Left colon (tissue), 2 donors: Measurements from ENCODE around the gene POLN. TPM values are rescaled to one million over a fixed set of nuclear protein-coding genes. Genes with fewer than 3 reads are reported as not detected.

Experiments
- ATAC-seq: fragments of 200-7000 bp; cut with Tn5 transposase; one replicate; pipeline ENCODE4 v1.9.1; 2020; ENCODE audit warnings: mild to moderate bottlenecking, moderate library complexity
- DNase-seq, 2 donors: peaks; one replicate each; pipeline ENCODE4 v3.0.0-alpha.2; 2020
- intact Hi-C, 2 donors: fragments of 100-400 bp; cut with DNase I in 1 of 2; cut with micrococcal nuclease in 1 of 2; formaldehyde crosslinking; loops; one replicate each; pipeline versions ENCODE4 v1.11.2 to v1.14.0; 2022; cut with DNase I, micrococcal nuclease
- total RNA-seq, 2 donors: library from RNA; stranded (reverse); fragmentation: NEBNext Ultra II Directional; extraction: Animal tissue kit (Norgen Biotek cat#: 25700); gene quantifications; one replicate each; pipeline ENCODE4 v1.2.1, GENCODE V29; 2021
- donor health status: DM: no; HTN: no; CAD: no.
- donor health status: DM: yes; HTN: yes; CAD: no.

The POLN gene
- total RNA-seq, 2 donors from 2014 or later, result 1.3 to 3.1 TPM

- intact Hi-C loops, result no loop called here
- DNase-seq (no peak), ATAC-seq (no peak)
These were observed 159.3 kb downstream of the POLN start for GRCh38 chr4:2082627-2083026.

DNA sequence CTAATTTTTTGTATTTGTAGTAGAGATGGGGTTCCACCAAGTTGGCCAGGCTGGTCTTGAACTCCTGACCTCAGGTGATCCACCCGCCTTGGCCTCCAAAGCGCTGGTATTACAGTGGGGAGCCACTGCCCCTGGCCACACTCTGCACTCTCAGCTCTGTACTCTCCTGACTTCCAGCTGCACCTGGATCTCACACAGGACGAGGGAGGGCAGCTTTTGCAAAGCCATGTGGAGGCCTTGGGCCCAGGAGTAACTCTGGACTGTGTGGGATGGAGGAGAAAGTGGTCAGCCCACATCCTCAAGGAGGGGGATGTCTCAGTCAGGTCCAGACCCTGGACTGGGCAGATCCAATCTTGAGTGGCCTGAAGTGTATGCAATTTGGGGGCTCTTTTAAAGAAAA lies 159.8 kb downstream of the POLN start:
- intact Hi-C loops, result no loop called here
- DNase-seq, result no peak
- ATAC-seq, result no peak

DNA sequence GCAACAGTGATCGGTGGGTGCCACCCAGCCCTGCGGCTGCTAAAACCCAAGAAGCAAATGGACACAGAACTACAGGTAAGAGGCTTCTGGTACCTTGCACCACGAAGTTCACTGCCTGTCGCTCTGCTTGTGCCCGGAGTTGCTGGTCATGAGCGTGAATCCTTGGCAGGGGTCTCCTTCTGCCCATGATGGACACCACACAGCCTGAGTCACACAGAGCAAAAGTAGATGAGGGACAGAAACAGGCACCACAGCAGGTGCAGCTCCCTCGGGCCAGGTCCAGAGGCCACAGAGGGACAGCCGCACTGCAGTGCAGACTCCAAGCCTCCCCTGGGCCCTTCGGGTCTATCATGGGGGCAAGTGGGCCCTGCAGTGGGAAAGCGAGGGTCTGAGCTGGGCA lies 160.4 kb downstream of the POLN start:
- DNase-seq (no peak), ATAC-seq (no peak)

DNA sequence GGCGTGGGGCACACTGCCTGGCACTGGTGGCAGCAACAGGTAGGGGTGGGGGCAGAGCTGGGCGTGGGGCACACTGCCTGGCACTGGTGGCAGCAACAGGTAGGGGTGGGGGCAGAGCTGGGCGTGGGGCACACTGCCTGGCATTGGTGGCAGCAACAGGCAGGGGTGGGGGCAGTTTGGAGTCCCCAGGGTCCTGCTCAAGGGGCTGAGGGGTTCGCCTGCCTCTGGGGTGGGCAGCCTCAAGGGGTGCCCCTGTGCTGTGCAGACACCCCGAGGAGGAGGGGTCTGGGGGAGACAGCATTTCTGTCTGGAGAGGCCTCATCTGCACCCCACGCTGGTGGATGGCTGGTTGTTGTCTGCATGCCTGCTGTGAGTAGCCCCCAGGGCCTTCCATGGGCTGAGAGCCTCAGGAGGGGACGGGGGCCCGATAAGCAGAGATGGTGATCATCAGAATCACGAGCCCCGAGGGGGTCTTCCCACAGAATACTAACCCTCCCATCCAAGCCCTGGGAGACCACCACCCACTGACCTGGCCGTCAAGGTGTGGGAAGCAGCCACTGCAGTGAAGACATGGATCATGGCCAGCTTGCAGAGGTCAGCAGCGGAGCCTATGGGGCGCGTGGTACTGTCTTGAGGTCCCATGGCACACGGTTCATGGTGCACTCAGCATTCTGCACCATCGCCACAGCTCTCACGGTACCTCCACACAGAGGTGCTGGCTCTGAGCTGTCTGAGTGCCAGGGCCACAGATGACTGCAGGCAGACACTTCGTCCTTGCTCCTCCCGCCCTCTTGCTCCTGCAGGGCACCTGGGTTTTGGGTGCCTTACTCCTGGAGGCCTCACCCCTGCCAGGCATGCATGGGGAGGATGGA lies 161.3 kb downstream of the POLN start:
- DNase-seq (no peak), ATAC-seq (no peak)
- intact Hi-C loops, result no loop called here

More for the DNA sequence above, 160.4 kb downstream of the POLN start:
- intact Hi-C loops, result no loop called here

- intact Hi-C loops, result no loop called here
- ATAC-seq (no peak), DNase-seq (peak in 1 of 2 donors; percentile 13)
These were observed 162.0 kb downstream of the POLN start for GRCh38 chr4:2079926-2080325.

DNA sequence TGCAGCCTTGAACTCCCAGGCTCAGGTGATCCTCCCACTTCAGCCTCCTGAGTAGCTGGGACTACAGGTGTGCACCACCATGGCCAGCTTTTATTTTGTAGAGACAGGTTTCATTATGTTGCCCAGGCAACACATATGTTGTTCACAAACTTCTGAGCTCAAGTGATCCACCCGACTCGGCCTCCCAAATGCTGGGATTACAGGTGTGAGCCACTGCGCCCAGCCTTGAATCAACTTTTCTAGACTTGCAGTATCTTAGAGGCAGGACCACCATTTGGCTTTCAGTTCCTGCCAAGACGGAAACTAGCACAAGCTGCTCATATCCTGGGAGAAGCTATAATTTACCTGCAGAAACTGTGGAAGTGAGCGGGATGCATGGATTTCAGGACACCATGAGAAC lies 162.9 kb downstream of the POLN start:
- ATAC-seq (no peak), DNase-seq (peak in 1 of 2 donors; percentile 7)
- intact Hi-C loops, result no loop called here

DNA sequence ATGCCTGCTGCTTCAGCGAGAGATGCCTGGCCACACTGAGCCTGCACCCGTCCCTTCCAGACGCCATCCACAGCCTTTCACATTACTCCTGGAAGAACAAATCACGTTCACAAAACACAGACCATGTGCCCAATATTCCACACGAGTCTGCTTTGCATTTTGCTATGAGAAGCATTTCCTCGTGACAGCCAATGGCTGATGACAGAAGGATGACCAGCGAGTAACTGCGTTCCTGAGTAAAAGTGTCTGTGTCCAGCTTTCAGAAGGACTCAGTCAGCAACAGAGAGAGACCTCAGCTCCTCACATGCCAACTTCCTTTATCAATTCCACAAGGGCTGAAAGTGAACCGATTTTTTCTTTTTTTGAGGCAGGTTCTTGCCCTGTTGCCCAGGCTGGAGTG lies 163.3 kb downstream of the POLN start:
- no peak for ATAC-seq
- intact Hi-C loops, result no loop called here
- DNase-seq, result peak in 1 of 2 donors; percentile 5

DNA sequence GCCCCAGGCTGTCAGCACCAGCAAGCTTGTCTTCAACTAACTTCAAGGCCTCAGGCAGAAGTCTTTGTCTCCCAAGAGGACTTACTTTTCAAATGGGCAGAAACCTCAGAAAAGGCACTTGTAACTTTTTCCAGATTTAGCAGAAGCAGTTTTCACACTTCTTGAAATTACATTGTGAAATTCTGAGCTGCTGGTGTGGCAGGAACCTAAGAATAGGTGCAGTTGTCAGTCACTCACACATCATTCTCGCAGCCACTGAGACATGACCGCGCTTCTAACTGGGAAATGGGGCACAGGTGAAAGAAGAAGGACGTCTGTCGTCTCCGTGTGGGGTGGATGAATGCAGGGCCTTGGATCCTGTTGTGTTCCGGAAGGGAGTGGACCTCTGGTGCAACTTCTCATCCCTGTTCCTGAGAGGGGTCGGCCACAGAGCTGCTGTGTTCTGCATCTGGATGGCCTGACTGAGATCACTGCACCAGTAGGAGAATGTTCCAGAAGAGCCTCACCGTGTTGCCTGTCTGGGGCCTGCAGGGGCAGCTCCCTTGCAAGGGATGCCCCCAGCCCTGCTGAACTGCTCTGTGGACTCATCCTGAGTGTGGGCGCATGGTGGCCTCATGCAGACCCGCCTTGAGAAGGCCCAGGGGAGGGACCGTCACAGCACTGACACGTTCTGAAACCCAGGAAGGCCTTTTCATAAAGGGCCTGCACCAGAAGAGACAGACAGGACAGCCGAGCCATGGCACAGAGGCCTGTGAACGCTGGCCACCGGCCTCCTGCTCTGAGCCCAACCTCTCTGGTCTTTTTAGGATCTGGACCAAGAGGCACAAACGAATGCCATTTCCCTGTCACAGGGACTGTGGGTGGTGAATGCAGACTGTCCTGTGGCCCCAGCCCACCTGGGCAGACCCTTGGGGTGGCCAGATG lies 164.1 kb downstream of the POLN start:
- ATAC-seq, result no peak
- intact Hi-C loops, result no loop called here
- no peak for DNase-seq

DNA sequence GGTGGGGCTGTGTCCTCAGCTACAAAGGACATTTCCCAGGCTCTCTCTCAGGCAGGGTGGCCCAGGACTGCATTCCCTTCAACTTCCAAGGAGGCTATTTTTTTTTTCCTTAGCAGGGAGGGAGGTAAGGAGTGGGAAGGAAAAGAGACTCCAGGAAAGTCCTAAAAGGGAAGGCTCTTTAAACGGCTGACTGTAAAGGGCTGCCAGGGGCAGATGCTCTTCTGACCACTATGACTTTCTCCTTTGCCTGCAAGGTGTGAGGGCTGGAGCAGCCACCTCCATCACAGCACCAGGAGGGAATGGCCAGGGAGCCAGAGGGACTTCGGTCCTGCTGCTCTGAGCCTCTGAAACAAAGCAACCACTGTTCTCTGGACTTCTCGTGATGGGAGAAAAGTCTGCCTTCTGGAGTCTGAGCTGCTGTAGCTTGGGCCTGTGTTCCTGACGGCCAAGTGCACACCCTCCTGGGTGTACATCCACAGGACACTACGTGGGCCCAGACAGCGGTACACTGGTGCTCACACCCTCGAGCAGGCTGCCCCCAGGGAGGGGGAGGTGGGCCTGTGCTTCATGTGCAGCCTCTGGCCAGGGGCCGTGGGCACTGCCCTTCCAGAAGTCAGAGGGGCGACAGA lies 164.9 kb downstream of the POLN start:
- intact Hi-C loops, result no loop called here
- ATAC-seq, result no peak
- no peak for DNase-seq

GRCh38 chr4:2075987-2076907 lies 165.7 kb downstream of the POLN start:
- intact Hi-C loops, result no loop called here
- DNase-seq, result no peak
- ATAC-seq, result no peak

DNA sequence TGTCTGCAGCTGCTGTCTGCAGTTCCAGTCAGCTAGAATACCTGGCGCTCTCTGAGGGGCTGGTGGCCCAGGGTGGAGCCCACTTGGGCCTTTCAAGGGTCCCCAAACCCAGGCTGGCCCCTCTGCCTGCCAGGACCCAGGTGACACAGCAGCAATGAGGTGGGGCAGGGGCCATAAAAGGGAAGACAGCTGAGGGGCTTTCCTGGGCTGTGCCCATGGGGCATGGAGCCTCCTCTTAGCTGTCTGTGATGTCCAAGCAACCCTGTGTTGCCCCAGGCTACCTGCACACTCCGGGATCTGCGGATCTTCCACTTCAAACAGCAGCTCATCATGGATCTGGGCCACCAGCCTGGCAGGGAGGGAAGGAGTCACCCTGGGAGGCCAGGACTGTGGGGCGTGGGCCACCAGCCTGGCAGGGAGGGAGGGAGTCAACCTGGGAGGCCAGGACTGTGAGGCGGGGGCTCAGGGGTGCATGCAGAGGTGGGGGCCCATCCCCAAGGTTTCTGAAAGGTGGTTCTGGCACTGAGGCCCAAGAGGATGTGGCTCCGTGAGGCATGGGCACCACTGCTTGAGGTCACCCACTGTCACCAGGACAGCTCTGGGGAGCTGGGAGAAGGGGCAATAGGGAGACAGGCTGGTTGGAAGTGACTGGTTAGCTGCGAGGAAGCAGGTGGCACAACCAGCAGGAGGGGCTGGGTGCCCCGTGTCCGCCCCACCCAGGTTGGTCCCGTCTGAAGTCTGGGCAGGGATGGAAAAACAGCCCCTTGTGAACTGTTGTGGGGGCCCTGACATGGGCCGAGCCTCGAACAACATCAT lies 166.5 kb downstream of the POLN start:
- no peak for ATAC-seq
- DNase-seq, result no peak
- intact Hi-C loops, result no loop called here

- no peak for ATAC-seq
- intact Hi-C loops, result no loop called here
- no peak for DNase-seq
These were observed 167.3 kb downstream of the POLN start for GRCh38 chr4:2074588-2074987.

GRCh38 chr4:2073808-2074481 lies 168.0 kb downstream of the POLN start:
- ATAC-seq, result no peak
- peak in 1 of 2 donors; percentile 5 for DNase-seq
- intact Hi-C loops, result no loop called here

- intact Hi-C loops, result no loop called here
- no peak for ATAC-seq
- DNase-seq, result peak in 1 of 2 donors; percentile 21
These were observed 168.7 kb downstream of the POLN start for GRCh38 chr4:2072971-2073807.

- intact Hi-C loops, result no loop called here
- DNase-seq (no peak), ATAC-seq (no peak)
These were observed 169.7 kb downstream of the POLN start for GRCh38 chr4:2071912-2072867.
